ENCODE data around the gene RELN. TPM values are rescaled to one million over a fixed set of nuclear protein-coding genes. Genes with fewer than 3 reads are reported as not detected.

The RELN gene
- total RNA-seq, 1 experiment from 2014 or later = 0.02 TPM

DNA sequence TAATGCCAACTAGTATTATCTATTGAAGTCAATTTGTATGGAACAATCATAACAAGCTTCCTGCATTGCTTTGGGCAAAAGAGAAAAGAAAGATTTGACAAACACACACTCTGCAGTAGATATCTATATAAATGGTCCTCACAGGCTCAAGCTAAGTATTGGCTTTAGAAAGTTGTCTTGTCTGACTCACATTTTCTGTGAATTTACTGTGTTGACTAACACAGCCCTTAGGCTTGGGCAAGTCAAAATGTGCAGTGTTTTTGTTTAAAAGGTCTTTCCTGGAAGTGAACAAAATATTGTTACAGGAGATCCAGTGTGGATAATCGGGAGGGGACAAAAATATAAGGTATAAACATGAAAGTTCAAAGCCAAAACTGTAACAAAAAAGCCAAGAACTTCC, 194.4 kb downstream of the RELN start:
- H3K9me3 ChIP-seq (ENCODE audit: control insufficient read depth, low read depth, low read length) = no peaks in the 10 kb centered on the region
- H3K9ac ChIP-seq (ENCODE audit: extremely low read depth, insufficient read length, low read length) = no peak overlapping the region
- no peak overlapping the region for H3K4me3 Mint-ChIP-seq
- H3K79me1 ChIP-seq (ENCODE audit: insufficient read depth, low read depth, low read length, poor library complexity, severe bottlenecking) = no peaks in the 10 kb centered on the region
- no peak overlapping the region for H2BK5ac ChIP-seq (ENCODE audit: insufficient read length, low read length)
- no peak overlapping the region for H3K4me2 ChIP-seq (ENCODE audit: insufficient read depth, insufficient read length, low read length)
- no peak overlapping the region for H2AK5ac ChIP-seq (ENCODE audit: insufficient read length, low read length)
- H4K5ac ChIP-seq (ENCODE audit: insufficient read length, low read depth, low read length) = no peak overlapping the region
- WGBS (ENCODE audit: extremely low coverage, insufficient read length, low lambda C conversion rate) = no CpG with 5 or more reads among the region's 1 CpG
- H3K4ac ChIP-seq (ENCODE audit: low read depth, low read length) = no peak overlapping the region
- H4K20me1 ChIP-seq (ENCODE audit: control insufficient read depth, insufficient read depth, insufficient read length) = no peaks in the 10 kb centered on the region
- no peak overlapping the region for H2BK15ac ChIP-seq (ENCODE audit: low read depth, low read length)
- H3K4me1 Mint-ChIP-seq = no peaks in the 10 kb centered on the region
- TF ChIP-seq, protein P1, sequence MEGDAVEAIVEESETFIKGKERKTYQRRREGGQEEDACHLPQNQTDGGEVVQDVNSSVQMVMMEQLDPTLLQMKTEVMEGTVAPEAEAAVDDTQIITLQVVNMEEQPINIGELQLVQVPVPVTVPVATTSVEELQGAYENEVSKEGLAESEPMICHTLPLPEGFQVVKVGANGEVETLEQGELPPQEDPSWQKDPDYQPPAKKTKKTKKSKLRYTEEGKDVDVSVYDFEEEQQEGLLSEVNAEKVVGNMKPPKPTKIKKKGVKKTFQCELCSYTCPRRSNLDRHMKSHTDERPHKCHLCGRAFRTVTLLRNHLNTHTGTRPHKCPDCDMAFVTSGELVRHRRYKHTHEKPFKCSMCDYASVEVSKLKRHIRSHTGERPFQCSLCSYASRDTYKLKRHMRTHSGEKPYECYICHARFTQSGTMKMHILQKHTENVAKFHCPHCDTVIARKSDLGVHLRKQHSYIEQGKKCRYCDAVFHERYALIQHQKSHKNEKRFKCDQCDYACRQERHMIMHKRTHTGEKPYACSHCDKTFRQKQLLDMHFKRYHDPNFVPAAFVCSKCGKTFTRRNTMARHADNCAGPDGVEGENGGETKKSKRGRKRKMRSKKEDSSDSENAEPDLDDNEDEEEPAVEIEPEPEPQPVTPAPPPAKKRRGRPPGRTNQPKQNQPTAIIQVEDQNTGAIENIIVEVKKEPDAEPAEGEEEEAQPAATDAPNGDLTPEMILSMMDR (conservative IDR thresholded peaks at IDR 0.05) = no peak
- peaks cover 3% of the 10 kb centered on the region for H3K27me3 Mint-ChIP-seq (ENCODE audit: low read depth)
- no peak overlapping the region for H2AFZ ChIP-seq (ENCODE audit: low read length)
- H3K4me1 ChIP-seq (ENCODE audit: insufficient read depth, low read length) = no peaks in the 10 kb centered on the region
- H3K18ac ChIP-seq (ENCODE audit: insufficient read length, low read depth, low read length) = no peak overlapping the region
- no peak overlapping the region for H3K14ac ChIP-seq (ENCODE audit: insufficient read depth, low read length)
- H3K9me3 Mint-ChIP-seq = peaks cover 0 to 2% of the 10 kb centered on the region in 2 experiments; a peak in 1 of 5 replicates
- H2BK120ac ChIP-seq (ENCODE audit: low read depth, low read length, poor library complexity, severe bottlenecking) = no peak overlapping the region
- no peak overlapping the region for H3K23ac ChIP-seq (ENCODE audit: insufficient read length, low read depth, low read length)
- H2BK12ac ChIP-seq (ENCODE audit: insufficient read length, low read depth, low read length) = no peak overlapping the region
- no peaks in the 10 kb centered on the region for H3K36me3 Mint-ChIP-seq (ENCODE audit: insufficient read depth in 1 of 3, low read depth in 3 of 3)
- H4K91ac ChIP-seq (ENCODE audit: insufficient read length, low read depth, low read length) = no peak overlapping the region
- no peaks in the 10 kb centered on the region for H3K27me3 ChIP-seq (ENCODE audit: insufficient read depth, low read length)
- H3T11ph ChIP-seq (ENCODE audit: low read length) = no peak overlapping the region
- H3K27ac Mint-ChIP-seq = no peak overlapping the region
- no peak overlapping the region for H3K27ac ChIP-seq (ENCODE audit: insufficient read length, low read depth, low read length)
- H2BK20ac ChIP-seq (ENCODE audit: low read depth, low read length, poor library complexity, severe bottlenecking) = no peak overlapping the region
- DNase-seq = no peak
- no peaks in the 10 kb centered on the region for H3K79me2 ChIP-seq (ENCODE audit: insufficient read depth, low read length)
- no peaks in the 10 kb centered on the region for H3K23me2 ChIP-seq (ENCODE audit: insufficient read length, low read depth, low read length, poor library complexity, severe bottlenecking)
- no peak overlapping the region for H4K8ac ChIP-seq (replicated peaks; ENCODE audit: insufficient read length, low read depth, low read length)
- no peak overlapping the region for H3K56ac ChIP-seq (ENCODE audit: insufficient read length, low read depth, low read length)

All from H9 (cell line).